ENCODE results near the gene HTR3D. TPM values are rescaled to one million over a fixed set of nuclear protein-coding genes. Genes with fewer than 3 reads are reported as not detected.

HTR3D gene, protein sequence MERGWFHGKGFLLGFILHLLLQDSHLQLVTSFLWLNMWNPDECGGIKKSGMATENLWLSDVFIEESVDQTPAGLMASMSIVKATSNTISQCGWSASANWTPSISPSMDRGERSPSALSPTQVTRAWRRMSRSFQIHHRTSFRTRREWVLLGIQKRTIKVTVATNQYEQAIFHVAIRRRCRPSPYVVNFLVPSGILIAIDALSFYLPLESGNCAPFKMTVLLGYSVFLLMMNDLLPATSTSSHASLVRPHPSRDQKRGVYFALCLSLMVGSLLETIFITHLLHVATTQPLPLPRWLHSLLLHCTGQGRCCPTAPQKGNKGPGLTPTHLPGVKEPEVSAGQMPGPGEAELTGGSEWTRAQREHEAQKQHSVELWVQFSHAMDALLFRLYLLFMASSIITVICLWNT
- 0.10 TPM in 1 of 2 replicates, not detected in the other for total RNA-seq

DNA sequence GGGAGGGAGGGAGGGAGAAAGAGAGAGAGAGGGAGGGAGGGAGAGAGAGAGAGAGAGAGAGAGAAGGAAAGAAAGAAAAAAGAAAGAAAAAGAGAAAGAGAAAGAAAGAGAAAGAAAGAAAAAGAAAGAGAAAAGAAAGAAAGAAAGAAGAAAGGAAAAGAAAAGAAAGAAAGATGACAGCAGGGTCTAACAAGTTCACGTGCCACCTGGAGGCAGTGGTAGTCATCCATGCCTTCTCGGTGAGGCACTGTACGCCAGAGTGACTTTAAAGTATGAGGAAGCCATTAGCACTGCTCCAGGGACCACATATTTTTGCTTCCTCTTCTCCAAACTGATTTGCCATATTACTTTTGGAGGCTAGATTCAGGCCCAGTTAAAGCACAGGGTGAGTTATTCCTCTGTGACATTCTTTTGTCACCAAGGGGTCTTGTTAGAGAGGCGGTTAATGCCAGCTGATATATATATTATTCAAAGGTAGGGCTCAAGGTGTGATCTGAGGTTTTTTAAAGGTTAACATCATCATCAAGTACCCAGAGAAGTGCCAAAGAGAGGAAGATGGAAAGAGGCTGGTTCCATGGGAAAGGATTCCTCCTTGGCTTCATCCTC is at the start of gene HTR3D:
Gene HTR3D (plus strand): TSS at position 556 of the 606 bp plus-strand sequence. CDS start 0 bp downstream, at position 556.
- peak; percentile 79 for DNase-seq (ENCODE audit: low read depth)

DNA sequence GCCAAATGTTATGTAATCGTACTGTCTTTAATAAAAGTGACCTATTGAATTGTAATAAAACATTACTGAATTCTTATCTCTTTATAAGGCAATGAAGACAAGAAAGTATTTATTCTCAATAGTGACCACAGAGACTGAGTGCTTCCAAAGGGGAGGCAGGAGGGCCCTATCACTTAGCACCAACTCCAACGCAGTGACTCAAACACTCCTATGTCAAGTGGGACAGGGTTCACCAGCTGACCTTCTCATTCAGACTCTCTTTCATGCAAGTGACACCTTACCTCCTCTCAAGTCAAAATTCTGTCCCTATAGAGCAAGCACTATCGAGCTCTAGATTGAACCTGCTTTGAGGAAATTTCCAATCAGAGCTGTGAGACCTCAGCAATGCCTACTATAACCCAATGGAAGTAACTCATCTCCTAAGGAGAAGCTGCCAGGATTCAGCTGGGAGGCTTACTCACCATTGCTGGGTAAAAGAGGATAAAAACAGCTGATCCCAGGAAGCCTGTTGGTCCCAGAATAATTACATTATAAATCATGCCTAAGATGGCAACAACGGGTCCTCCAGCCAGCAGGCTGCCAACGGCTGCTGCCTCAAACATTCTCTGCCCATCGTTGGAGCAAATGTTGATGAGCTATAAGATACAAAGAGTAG is 49.4 kb upstream of the HTR3D start:
- DNase-seq (ENCODE audit: low read depth), result no peak

DNA sequence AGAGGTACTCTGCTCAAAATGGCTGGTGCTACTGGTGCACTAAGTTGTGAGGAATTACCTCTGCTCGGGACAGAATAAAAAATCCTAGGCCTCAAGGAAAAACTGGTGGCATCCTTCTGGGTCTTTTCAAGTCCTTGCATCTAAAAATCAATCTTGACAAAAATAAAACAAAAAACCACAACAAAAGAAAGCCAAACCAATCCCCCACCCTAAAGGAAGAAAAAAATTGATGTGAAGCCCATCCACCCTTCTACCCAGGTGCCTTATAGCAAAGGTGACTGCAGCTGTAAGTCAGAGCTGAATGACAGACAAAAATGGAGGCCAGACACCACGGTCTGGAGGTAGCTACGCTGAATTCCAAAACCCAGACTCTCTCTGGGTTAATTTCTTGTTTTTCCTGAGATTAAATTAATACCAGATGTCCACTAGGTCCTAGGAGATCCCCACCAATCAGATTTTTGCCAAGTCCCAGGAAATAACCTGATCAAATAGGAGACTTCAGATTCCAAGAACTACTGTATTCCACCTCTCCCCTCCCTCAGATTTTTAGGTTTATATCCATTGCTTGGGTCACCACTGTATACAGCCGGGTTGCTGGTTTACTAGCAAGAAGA is 47.3 kb upstream of the HTR3D start:
- DNase-seq (ENCODE audit: low read depth), result no peak

DNA sequence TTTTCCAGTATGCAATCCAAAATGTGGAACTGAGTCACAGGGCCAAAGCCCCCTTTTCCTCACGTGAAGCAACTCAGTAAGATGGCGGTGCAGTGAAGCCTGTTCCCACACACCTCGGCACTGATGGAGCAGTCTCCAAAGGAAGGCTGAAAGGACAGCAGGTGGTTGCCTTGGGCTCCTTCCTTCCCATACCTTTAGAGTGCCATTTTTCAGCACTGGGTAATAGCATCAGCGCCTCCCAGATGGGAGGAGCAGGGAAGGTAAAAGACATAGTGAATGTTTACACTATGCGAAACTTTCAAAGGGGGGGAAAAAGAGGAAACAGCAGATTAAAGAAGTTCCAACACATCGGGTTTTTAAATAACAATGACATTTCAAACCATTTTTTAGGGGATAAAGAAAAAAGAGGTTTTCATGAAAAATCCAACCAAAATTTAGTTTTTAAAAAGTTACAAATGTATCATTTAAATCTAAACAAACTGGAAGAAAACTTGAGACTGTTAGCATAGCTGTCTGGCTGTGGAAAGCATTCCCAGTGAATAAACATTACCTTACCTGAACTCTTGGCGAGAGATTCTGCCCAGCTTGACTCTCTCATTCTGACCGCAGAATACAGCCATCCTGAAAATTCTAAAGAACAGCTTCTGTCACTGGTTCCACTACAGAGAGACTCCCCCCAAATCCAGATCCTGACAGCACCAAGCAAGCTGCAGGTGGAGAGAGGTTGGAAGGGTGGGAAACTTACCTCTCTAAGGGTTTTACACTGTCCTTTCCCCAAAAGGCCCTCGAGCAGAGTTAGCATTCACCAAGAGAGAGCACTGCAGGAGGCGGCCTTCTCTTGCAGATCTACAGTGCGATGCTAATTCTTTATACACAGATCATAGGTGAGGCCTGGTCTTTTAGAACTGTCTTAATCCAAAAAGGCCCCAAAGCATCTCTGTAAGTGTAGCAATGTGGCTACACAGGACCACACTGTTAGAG is 46.5 kb upstream of the HTR3D start:
- no peak for DNase-seq (ENCODE audit: low read depth)

DNA sequence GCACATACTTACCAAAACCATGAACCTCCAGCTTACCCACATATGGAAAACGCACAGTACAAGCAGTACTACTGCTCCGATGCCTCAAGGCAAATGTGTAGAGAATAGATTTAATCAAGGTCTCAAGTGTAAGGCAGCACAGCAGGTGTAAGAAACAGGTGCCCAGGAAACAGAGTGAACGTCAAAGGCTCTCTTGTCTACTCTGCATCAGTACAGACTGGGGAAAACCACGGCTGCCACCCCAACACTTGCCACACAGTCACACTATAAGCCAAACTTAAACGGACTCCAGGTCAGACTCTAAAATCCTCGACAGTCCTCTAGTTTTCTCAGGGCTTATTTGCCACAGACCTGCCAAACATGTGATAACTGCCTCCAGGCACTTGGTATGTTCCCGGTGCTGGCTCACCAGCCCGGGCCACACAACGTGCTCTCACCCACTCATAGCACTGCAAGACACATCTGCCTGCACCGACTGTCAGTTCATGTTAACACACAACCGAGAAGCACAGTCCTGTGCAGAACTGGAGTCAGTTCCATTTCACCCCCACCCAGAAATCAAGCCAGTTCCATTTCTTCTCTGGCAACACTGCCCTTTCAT is 44.4 kb upstream of the HTR3D start:
- no peak for DNase-seq (ENCODE audit: low read depth)

DNA sequence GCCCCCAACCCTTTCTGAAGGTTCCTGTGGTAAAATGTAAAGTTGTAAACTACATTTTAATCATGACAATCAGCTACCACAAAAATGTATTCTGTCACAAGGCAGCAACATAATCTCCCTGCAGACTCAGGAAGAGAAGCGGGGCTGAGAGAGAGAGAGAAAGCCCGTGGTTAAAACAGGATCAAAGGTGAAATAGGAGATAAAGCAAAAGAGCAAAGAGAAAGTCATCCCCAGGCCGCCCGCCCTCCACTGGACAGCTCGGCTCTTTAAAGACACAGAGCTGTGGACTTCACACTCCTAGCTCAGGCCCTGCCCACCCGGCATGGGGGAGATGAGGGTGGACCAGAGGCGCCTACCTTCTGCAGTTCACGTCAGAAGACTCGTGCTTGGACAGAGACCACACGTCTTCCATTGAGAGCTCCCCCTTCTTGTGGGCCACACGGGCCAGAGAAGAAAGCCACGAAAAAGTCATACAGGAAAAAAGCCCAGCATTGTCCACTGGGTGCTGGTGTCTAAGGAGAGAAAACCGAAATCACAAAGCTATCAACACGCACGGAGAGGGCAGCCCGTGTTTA is 43.2 kb upstream of the HTR3D start:
- no peak for DNase-seq (ENCODE audit: low read depth)

DNA sequence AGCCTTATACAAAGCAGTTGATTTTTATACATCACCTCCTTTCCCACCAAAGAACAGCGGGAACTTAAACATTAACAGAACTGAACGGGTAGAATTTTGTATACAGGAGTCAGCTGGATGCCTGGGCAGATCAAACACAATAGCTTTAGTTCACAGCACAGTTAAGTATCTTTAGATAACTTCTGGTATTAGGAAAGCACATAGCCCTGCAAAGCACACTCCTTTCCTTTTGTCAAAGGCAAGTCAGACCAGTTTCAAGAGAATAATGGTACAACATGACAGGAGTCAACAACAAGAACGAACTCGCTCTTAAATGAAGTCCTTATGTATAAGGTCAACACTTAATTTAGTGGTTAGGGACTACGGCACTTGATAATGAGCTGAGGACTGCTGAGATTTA is 40.1 kb upstream of the HTR3D start:
- peak; percentile 57 for DNase-seq (ENCODE audit: low read depth)

DNA sequence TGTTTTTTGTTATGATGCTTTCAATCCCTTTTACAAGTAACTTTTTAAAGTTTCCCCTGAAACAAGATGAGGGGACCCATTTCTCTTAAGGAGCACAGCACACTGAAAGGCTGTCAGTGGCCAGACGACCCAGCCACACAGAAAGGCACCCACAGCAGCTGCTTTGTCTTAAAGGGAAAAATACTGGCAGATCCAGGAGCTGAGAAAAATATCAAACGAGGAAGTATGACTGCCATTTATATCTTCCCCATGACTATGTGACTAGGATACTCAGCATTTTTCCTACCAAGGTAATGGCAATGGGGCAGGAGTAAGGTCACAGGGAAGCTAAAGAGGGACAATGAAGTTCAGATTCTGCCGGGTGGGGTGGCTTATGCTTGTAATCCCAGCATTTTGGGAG is 29.8 kb upstream of the HTR3D start:
- DNase-seq (ENCODE audit: low read depth), result no peak

DNA sequence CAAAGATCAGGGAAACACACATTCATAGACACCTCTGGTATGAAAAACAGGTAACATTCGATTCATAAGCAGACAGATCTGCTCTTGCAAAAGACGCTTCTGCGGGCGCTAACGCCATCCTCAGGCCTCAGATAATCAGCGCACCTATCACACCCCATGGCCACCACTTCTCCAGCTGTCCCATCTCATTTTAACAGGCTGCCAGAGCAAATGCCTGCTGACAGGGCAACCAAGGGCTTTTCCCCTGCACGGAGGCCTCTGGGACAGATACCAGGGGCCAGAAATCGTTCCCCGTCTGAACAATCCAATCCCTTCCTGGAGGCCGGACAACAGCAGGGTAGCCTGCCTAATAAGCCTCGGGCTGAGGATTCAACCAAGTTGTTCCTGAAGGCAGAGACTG is 29.1 kb upstream of the HTR3D start:
- no peak for DNase-seq (ENCODE audit: low read depth)

DNA sequence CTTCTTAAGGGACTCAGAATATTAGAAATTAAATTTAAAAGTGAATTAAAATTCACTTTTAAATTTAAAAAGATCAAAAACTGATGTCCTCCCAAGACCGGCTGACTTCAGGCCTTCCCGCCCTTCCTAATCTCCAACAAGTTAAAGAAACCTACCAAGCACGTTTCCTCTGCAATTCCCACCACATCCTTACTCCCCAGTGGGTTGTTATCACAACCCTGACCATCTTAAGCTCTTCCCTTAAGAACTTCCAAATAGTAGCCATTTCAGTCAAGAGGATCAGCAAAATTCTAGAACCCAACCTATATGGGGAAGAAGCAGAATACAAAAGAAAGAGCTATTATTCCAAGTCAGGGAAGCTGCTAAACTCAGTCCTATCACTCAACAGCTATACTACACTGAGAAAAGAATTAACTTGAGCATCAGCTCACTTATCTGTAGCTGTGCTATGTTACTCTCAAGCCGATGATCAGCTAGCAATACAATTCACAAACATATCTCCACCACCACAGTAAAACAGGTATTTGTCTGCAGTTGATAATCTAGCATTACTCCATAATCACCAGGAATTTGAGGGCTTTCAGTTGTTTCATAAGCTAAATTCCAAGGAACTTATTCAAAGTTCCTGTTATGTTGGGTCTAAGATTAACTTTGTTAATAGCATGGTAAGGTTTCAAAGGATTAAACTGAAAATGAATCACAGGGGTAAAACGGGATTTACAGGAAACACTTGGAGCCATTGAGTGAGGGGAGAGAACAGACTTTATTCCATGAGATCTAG is 28.2 kb upstream of the HTR3D start:
- DNase-seq (ENCODE audit: low read depth), result peak; percentile 96

DNA sequence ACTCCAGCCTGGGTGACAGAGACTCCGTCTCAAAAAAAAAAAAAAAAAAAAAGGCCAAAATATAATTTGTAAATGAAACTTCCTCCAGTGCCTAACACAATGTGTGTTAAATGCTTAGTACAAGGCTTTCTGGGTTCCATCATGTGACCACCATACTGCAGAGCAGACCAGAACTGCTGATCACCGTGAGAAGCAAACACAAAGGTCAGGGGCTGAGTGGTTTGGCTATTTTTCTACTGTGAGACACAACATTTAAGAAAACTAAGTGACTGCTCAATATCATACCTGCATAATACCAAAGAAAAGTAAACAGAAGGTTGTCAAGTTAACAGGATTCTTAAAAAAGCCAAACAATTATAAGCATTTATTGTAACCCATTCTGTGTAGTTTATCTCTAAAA is 27.1 kb upstream of the HTR3D start:
- DNase-seq (ENCODE audit: low read depth), result peak; percentile 49

DNA sequence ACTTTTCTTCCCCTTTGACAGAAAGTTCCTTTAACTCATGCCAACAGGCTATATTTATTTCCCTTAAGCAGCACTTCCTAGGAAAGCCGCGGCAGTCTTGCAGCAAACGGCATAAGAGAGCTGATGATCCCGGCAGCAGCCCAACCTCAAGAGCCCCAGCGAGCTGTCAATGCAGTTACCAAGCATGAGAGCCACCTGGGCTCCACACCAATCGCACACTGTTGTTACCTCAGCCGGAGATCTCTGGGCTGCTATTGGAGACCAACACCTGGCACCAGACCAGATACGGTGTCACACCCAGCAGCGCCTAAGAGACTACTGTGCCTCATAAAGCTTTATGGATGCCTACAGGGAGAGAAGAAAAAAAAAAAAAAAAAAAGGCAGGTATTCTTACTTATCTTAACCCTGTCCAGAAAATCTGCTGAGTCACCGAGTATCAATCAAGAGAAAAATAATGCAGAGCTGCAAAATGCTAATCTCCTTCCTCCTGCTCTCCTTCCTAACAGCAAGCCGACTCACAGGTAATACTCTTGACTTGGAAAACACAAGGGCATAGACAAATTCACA is 25.5 kb upstream of the HTR3D start:
- DNase-seq (ENCODE audit: low read depth), result peak; percentile 93

DNA sequence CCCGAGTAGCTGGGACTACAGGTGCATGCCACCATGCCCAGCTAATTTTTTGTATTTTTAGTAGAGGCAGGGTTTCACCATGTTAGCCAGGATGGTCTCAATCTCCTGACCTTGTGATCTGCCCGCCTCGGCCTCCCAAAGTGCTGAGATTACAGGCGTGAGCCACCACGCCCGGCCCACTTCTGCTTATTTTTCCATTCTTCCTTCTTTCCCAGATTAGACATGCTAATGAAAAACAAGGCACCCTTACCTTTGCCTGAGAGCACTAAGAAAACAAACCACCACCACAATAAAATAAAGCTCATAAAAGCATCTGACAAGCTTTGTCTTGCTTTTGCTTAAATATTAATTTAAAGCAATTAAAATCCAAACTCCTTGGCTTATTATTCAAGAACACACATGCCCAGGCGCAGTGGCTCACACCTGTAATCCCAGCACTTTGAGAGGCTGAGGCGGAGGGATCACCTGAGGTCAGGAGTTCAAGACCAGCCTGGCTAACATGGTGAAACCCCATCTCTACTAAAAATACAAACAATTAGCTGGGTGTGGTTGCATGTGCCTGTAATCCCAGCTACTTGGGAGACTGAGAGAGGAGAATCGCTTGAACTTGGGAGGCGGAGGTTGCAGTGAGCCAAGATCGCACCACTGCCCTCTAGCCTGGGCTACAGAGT is 24.3 kb upstream of the HTR3D start:
- peak; percentile 43 for DNase-seq (ENCODE audit: low read depth)

DNA sequence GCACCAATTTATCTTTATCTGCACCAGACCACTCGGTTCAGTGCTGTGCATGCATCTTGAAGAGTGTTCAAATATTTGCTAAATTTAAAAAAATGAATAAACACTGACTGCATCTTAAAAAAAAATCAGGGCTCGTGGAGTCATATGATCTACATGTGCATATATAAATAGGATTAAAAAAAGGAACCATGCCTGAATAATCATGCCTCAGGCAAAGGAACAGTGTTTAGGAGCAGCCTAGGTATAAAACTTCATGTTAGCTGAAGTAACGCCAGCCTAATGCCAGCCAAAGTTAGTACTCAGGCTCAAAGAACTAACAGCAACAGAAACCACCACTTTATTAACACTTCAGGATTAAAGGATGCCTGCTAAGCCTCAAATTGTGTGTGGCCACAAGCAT is 23.4 kb upstream of the HTR3D start:
- DNase-seq (ENCODE audit: low read depth), result peak; percentile 73

DNA sequence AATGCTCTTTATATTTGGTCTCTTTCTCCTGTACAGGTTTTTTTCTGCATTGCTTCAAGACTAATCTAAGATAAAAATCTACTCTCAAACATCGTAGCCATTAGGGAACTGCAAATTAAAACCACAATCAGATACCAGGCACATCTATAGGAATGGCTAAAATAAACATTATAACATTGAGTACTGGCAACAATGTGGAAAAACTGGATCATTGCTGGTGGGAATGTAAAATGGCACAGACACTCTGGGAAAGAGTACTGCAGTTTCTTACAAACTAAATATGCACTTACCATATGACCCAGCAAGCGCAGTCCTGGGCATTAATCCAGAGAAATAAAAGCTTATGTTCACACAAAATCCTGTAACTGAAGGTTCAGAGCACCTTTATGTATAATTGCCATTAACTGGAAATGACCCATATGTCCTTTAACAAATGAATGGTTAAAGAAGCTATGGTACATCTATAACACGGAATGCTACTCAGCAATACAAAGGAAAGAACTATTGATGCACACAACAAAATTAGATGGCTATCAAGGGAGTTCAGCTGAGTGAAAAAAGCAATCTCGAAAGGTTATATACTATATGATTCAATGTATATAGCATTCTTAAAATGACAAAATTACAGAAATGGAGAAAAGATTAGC is 20.2 kb upstream of the HTR3D start:
- DNase-seq (ENCODE audit: low read depth), result no peak

DNA sequence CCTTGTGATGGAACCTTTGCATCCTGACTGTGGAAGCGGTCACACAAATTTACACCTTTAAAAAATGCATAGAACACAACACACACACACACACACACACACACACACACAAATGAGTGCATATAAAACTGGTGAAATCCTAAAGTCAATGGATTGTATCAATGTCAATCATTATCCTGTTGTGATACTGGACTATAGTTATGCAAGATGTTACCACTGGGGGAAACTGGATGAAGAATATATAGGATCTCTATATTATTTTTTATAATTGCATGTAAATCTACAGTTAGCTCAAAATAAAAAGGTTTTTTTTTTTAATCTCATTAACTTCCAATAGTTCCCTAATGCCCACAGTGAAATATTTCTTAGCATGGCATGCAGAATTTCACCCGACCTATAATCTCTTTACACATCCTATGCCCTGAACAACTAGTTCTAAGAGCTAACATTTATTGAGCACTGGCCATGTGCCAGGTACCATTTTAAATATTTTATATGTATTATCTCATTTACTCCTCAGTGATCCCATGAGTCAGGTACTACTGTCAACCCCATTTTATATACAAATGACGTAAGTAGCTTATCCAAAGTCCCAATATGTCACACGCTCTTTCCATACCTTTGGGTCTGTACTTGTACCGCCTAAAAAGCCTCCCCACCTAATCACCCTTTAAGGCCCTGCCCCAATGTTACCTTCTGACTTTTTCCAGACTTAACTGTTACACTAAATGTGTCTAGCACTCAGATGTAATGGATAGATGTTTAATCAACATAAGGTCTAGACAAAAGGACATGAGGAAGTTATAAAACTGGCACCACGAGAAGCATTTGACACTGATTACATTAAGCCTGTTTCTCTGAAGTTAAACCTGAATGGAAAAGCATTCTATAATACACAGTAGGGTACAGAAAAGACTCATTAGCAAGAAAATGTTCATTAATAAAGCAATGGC is 19.3 kb upstream of the HTR3D start:
- no peak for DNase-seq (ENCODE audit: low read depth)

DNA sequence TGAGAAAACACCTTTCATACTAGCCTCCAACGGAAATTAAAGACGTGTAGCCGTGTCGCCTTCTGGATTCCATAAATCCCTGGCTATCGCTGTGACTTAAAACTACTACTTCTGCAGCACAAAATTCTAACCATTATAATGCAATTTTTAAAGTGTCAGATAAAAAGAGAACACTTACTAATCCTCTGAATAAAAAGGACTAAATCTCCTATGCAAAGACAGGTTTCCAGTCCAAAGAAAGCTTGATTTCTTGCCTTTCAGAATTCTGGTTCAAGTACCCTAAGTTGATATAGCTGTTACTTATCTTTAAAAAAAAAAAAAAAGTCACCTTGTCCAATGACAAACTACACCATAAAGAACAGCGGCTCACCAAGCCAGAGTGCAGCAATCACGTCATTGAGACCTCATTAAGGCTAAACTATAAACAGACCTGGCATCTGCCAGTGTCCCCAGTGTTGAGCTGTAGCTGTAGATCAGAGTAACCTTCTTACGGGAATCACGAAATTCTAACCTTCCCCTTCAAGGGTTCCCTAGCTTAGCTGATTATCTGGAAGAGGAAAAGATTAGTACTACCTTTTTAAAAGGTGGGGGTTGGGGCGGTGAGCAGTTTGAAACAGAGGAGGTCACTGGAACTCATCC is 16.0 kb upstream of the HTR3D start:
- no peak for DNase-seq (ENCODE audit: low read depth)

Measured in renal cortical epithelial cell (primary cell).